ENCODE measurements around the gene KANK2. TPM values are rescaled to one million over a fixed set of nuclear protein-coding genes. Genes with fewer than 3 reads are reported as not detected.

KANK2 gene
- polyA plus RNA-seq, 1 of the 3 experiments (the other 2 are of a cell fraction), result 92.4 TPM

- TF ChIP-seq GABPA (IDR thresholded peaks at IDR 0.05; ENCODE audit: low read depth) (no peak), FOSL2 (IDR thresholded peaks at IDR 0.05; ENCODE audit: borderline replicate concordance, low read depth) (no peak), REST (IDR thresholded peaks at IDR 0.05; ENCODE audit: low read depth, low read length) (no peak)
These were observed 17.0 kb upstream of the KANK2 start (continued) for GRCh38 chr19:11214387-11214786.

DNA sequence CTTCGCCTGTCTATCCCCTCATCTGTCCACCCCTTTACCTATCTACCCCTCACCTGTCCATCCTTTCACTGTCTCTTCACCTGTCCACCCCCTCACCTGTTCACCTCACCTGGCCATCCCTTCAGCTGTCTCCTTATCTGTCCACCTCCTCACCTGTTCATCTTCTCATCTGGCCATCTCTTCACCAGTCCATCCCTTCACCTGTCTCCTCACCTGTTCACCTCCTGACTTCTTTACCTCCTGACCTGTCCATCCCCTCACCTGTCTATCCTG lies 13.2 kb upstream of the KANK2 start:
- H3K9me3 ChIP-seq, result no peaks in the 10 kb centered on the region
- no peaks in the 10 kb centered on the region for H3K27me3 ChIP-seq (ENCODE audit: insufficient read depth)
- TF ChIP-seq GABPA (IDR thresholded peaks at IDR 0.05; ENCODE audit: low read depth) (no peak), GATA2 (CRISPR knock-in tag; IDR thresholded peaks at IDR 0.05) (no peak), NFIC (IDR thresholded peaks at IDR 0.05; ENCODE audit: borderline replicate concordance) (no peak), NRF1 (IDR thresholded peaks at IDR 0.05; ENCODE audit: low read depth, low read length) (no peak), FOXJ3 (CRISPR knock-in tag; IDR thresholded peaks at IDR 0.05) (no peak), RFX5 (IDR thresholded peaks at IDR 0.05; ENCODE audit: low read length) (no peak), YY1 (IDR thresholded peaks at IDR 0.05; ENCODE audit: low read depth) (no peak)
- WGBS (ENCODE audit: low lambda C conversion rate), result 27% methylated on average over 1 of the region's 1 CpG
- no peak overlapping the region for H2AFZ ChIP-seq (ENCODE audit: low read depth)
- H3K79me2 ChIP-seq (ENCODE audit: insufficient read depth), result no peaks in the 10 kb centered on the region
- peaks cover 46% of the 10 kb centered on the region for H3F3A ChIP-seq (replicated peaks; ENCODE audit: insufficient read depth)
- no peak overlapping the region for H3K4me2 ChIP-seq
- DNase-seq, result no peak
- H3K4me1 ChIP-seq (ENCODE audit: control insufficient read depth in 1 of 2, insufficient read depth in 2 of 2, low read depth in 1 of 2, low read length in 1 of 2), result no peaks in the 10 kb centered on the region
- no peak overlapping the region for H3K9ac ChIP-seq
- H3K9me2 ChIP-seq, result no peaks in the 10 kb centered on the region
- ChIA-PET CTCF (no interaction called here), POLR2A (no interaction called here)
- no peak overlapping the region for H3K27ac ChIP-seq (ENCODE audit: low read depth in 2 of 2, low read length in 1 of 2)
- no peak overlapping the region for H3K4me3 ChIP-seq (ENCODE audit: low read depth in 2 of 2, low read length in 1 of 2)
- no peaks in the 10 kb centered on the region for H3K36me3 ChIP-seq (replicated peaks in 1 of 2; ENCODE audit: control insufficient read depth in 1 of 2, insufficient read depth in 2 of 2, low read length in 1 of 2)
- H4K20me1 ChIP-seq (ENCODE audit: insufficient read depth), result peaks cover 4% of the 10 kb centered on the region; the same call in 1 of the 2 replicates

DNA sequence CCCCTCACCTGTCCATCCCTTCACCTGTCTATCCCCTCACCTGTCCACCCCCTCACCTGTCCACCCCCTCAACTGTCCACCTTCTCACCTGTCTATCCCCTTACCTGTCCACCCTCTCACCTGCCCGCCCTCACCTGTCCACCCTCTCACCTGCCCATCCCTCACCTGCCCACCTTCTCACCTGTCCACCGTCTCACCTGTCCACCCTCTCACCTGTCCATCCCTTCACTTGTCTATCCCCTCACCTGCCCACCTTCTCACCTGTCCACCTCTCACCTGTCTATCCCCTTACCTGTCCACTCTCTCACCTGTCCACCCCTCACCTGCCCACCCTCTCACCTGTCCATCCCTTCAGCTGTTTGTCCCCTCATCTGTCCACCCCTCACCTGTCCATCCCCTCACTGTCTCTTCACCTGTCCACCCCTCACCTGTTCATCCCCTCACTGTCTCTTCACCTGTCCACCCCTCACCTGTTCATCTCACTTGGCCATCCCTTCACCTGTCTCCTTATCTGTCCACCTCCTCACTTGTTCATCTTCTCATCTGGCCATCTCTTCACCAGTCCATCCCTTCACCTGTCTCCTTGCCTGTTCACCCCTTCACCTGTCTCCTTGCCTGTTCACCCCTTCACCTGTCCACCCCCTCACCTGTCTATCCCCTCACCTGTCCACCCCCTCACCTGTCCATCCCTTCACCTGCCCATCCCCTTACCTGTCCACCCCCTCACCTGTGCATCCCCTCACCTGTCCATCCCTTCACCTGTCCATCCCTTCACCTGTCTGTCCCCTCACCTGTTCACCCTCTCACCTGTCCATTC lies 12.7 kb upstream of the KANK2 start:
- no peaks in the 10 kb centered on the region for H3K9me3 ChIP-seq
- H4K20me1 ChIP-seq (ENCODE audit: insufficient read depth), result peaks cover 4% of the 10 kb centered on the region; the same call in 1 of the 2 replicates
- no peak for DNase-seq
- H3K79me2 ChIP-seq (ENCODE audit: insufficient read depth), result no peaks in the 10 kb centered on the region
- H3F3A ChIP-seq (replicated peaks; ENCODE audit: insufficient read depth), result peaks cover 48% of the 10 kb centered on the region
- H3K4me2 ChIP-seq, result no peak overlapping the region
- H3K36me3 ChIP-seq (replicated peaks in 1 of 2; ENCODE audit: control insufficient read depth in 1 of 2, insufficient read depth in 2 of 2, low read length in 1 of 2), result no peaks in the 10 kb centered on the region
- H3K27me3 ChIP-seq (ENCODE audit: insufficient read depth), result no peaks in the 10 kb centered on the region
- CTCF ChIA-PET, result no interaction called here
- 40% methylated on average over 2 of the region's 2 CpGs for WGBS (ENCODE audit: low lambda C conversion rate)
- H3K4me1 ChIP-seq (ENCODE audit: control insufficient read depth in 1 of 2, insufficient read depth in 2 of 2, low read depth in 1 of 2, low read length in 1 of 2), result no peaks in the 10 kb centered on the region
- POLR2A ChIA-PET, result no interaction called here
- H2AFZ ChIP-seq (ENCODE audit: low read depth), result no peak overlapping the region
- H3K9ac ChIP-seq, result no peak overlapping the region
- H3K4me3 ChIP-seq (ENCODE audit: low read depth in 2 of 2, low read length in 1 of 2), result no peak overlapping the region
- no peak overlapping the region for H3K27ac ChIP-seq (ENCODE audit: low read depth in 2 of 2, low read length in 1 of 2)
- no peaks in the 10 kb centered on the region for H3K9me2 ChIP-seq
- TF ChIP-seq FOXJ3 (CRISPR knock-in tag; IDR thresholded peaks at IDR 0.05) (no peak), NFIC (IDR thresholded peaks at IDR 0.05; ENCODE audit: borderline replicate concordance) (no peak), TEAD4 (IDR thresholded peaks at IDR 0.05; ENCODE audit: borderline replicate concordance, insufficient read depth) (no peak), SIN3A (IDR thresholded peaks at IDR 0.05; ENCODE audit: borderline replicate concordance, low read depth, low read length) (no peak), REST (IDR thresholded peaks at IDR 0.05; ENCODE audit: low read depth, low read length) (no peak), FOSL2 (IDR thresholded peaks at IDR 0.05; ENCODE audit: borderline replicate concordance, low read depth) (no peak), EP300 (IDR thresholded peaks at IDR 0.05; ENCODE audit: borderline replicate concordance in 1 of 2, low read depth in 1 of 2, low read length in 1 of 2) (no peak), ELF1 (IDR thresholded peaks at IDR 0.05) (no peak), TAF1 (IDR thresholded peaks at IDR 0.05; ENCODE audit: borderline replicate concordance, low read depth, low read length) (no peak), TCF12 (IDR thresholded peaks at IDR 0.05) (no peak)
- TF ChIP-seq, protein P1, sequence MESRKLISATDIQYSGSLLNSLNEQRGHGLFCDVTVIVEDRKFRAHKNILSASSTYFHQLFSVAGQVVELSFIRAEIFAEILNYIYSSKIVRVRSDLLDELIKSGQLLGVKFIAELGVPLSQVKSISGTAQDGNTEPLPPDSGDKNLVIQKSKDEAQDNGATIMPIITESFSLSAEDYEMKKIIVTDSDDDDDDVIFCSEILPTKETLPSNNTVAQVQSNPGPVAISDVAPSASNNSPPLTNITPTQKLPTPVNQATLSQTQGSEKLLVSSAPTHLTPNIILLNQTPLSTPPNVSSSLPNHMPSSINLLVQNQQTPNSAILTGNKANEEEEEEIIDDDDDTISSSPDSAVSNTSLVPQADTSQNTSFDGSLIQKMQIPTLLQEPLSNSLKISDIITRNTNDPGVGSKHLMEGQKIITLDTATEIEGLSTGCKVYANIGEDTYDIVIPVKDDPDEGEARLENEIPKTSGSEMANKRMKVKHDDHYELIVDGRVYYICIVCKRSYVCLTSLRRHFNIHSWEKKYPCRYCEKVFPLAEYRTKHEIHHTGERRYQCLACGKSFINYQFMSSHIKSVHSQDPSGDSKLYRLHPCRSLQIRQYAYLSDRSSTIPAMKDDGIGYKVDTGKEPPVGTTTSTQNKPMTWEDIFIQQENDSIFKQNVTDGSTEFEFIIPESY (IDR thresholded peaks at IDR 0.05; ENCODE audit: borderline replicate concordance, low read depth), result no peak

Data from SK-N-SH (cell line).